OCI-LY7 (cell line): ENCODE data around the gene IRF3. TPM values are rescaled to one million over a fixed set of nuclear protein-coding genes. Genes with fewer than 3 reads are reported as not detected.

Experiments used
- BruUV-seq: library from RNA; stranded (reverse); fragments of 400-500 nt; replicated peaks from 2 replicates; lab custom pipeline; 2021; lab: Mats Ljungman, UMichigan
- CTCF ChIA-PET: fragments of 300-600 bp; sonication (Branson Sonifier 250); formaldehyde crosslinking; loops from one replicate; lab custom pipeline; 2022; ENCODE audit warnings: antibody characterized with exemption; ENCODE audit not compliant: unreplicated experiment; lab: Charles Lee
- POLR2A ChIA-PET: fragments of 300-600 bp; sonication (Branson Sonifier 250); formaldehyde crosslinking; loops from one replicate; lab custom pipeline; 2022; ENCODE audit warnings: antibody characterized with exemption; lab: Charles Lee
- DNase-seq: peaks from one replicate; pipeline ENCODE4 v3.0.0-alpha.2; 2015; ENCODE audit warnings: low spot score
- H2AFZ ChIP-seq: fragments of 200-600 bp; sonication (generic), shearing (Covaris generic); 2 replicates; pipeline ENCODE4 v1.6.1; 2014; ENCODE audit warnings: mild to moderate bottlenecking, antibody characterized with exemption, low read length, moderate library complexity
- H3K27ac ChIP-seq: fragments of 200-600 bp; sonication (generic); 2 replicates; pipeline ENCODE4 v1.5.1; 2014; ENCODE audit warnings: mixed run types, low read depth, mild to moderate bottlenecking, moderate library complexity, low read length, inconsistent platforms; ENCODE audit not compliant: poor library complexity, severe bottlenecking
- H3K36me3 ChIP-seq: fragments of 200-600 bp; sonication (generic); 2 replicates; pipeline ENCODE4 v1.6.1; 2014; ENCODE audit warnings: mild to moderate bottlenecking, antibody characterized with exemption, low read length, moderate library complexity, mixed read lengths; ENCODE audit not compliant: insufficient read depth
- H3K4me1 ChIP-seq: fragments of 200-600 bp; sonication (generic); 2 replicates; pipeline ENCODE4 v1.5.1; 2014; ENCODE audit warnings: mild to moderate bottlenecking, low read length; ENCODE audit not compliant: insufficient read depth, poor library complexity, severe bottlenecking
- H3K4me2 ChIP-seq: fragments of 200-600 bp; sonication (generic); 2 replicates; pipeline ENCODE4 v1.6.1; 2014; ENCODE audit warnings: mild to moderate bottlenecking, low read length
- H3K4me3 ChIP-seq: fragments of 200-600 bp; sonication (generic); 2 replicates; pipeline ENCODE4 v1.5.1; 2014; ENCODE audit warnings: mild to moderate bottlenecking, low read depth, low read length; ENCODE audit not compliant: poor library complexity, severe bottlenecking
- H3K79me2 ChIP-seq: fragments of 200-600 bp; sonication (generic); 2 replicates; pipeline ENCODE4 v1.6.1; 2016; ENCODE audit warnings: low read depth, mild to moderate bottlenecking, low read length, moderate library complexity, mixed read lengths; ENCODE audit not compliant: insufficient read depth
- H3K9me2 ChIP-seq: fragments of 200-600 bp; sonication (generic); 2 replicates; pipeline ENCODE4 v1.6.1; 2016; ENCODE audit warnings: mild to moderate bottlenecking, low read length, mixed read lengths; ENCODE audit not compliant: insufficient read depth
- H3K9me3 ChIP-seq: fragments of 200-600 bp; sonication (generic); 2 replicates; pipeline ENCODE4 v1.6.1; 2014; ENCODE audit warnings: mild to moderate bottlenecking, mixed run types, low read length, mixed read lengths
- H4K20me1 ChIP-seq: fragments of 200-600 bp; sonication (generic); 2 replicates; pipeline ENCODE4 v1.6.1; 2014; ENCODE audit warnings: mild to moderate bottlenecking, antibody characterized with exemption, low read length, moderate library complexity, mixed read lengths; ENCODE audit not compliant: insufficient read depth
- EZH2phosphoT487 ChIP-seq: fragments of 200-600 bp; sonication (generic); IDR thresholded peaks from 2 replicates; pipeline ENCODE4 v1.6.1; 2018; ENCODE audit warnings: low read depth, borderline replicate concordance, mild to moderate bottlenecking, mixed run types, antibody characterized with exemption, low read length, moderate library complexity, mixed read lengths
- intact Hi-C: fragments of 100-400 bp; cut with micrococcal nuclease; formaldehyde crosslinking; loops from one replicate; pipeline ENCODE4 v1.10.0; 2022; ENCODE audit not compliant: unreplicated experiment
- total RNA-seq, 2 experiments: library from RNA; depleted of rRNA in 1 of 2; stranded (reverse); fragments of >200 nt in 1 of 2; shearing (Covaris generic) in 1 of 2; gene quantifications; 2 replicates each; pipeline ENCODE4 v1.2.3, GENCODE V29; 2014 to 2022
- TF ChIP-seq, protein P1 (sequence below): fragments of 200-600 bp; sonication (generic); conservative IDR thresholded peaks from 2 replicates; pipeline ENCODE4 v1.5.1; 2014; ENCODE audit warnings: mild to moderate bottlenecking, antibody characterized with exemption, low read length, moderate library complexity, mixed read lengths

The IRF3 gene
- total RNA-seq, 2 experiments from 2014 or later, result 96.6 to 116 TPM

DNA sequence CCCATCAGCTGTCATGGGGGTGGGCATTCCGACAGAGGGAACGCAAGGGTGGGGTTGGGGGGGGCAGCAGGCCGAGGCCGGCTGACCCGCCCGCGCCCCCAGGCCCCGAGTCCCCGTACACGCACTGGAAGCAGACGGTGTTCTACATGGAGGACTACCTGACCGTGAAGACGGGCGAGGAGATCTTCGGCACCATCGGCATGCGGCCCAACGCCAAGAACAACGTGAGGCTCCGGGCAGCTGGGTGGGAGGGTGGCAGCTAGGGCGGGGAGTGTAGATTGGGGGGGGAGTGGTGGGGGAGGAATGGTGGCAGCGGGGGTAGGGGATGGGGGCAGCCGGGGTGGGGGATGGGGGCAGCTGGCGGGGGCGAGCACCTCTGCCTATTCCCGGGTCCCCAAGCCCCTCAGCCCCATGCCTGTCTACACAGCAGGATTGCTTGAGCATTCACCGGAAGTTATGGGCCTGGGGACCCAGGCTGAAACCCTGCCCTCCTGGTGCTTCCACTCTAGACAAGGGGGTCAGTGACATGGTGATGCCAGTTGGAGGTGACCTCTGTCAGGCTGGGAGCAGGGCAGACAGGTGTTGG is 20.9 kb upstream of the IRF3 start:
- Histone ChIP-seq H2AFZ (no peak overlapping the region), H3K9me2 (no peaks in the 10 kb centered on the region), H4K20me1 (0 out of 2 replicates have a peak, but pooled peaks cover 6% of the 10 kb centered on the region), H3K36me3 (peaks cover 93% of the 10 kb centered on the region), H3K4me2 (no peak overlapping the region), H3K4me1 (no peaks in the 10 kb centered on the region), H3K79me2 (peaks cover 11% of the 10 kb centered on the region; the same call in 1 of the 2 replicates), H3K27ac (no peak overlapping the region), H3K4me3 (no peak overlapping the region), H3K9me3 (no peaks in the 10 kb centered on the region)
- ChIA-PET CTCF (interaction anchor here (0.7 kb wide), 1 partner anchor 1391 kb away, joined by 3 read pairs; no protein-coding TSS in a partner anchor), POLR2A (no interaction called here)
- DNase-seq, result no peak
- intact Hi-C loops, result no loop called here
- TF ChIP-seq EZH2phosphoT487, result no peak
- TF ChIP-seq, protein P1, sequence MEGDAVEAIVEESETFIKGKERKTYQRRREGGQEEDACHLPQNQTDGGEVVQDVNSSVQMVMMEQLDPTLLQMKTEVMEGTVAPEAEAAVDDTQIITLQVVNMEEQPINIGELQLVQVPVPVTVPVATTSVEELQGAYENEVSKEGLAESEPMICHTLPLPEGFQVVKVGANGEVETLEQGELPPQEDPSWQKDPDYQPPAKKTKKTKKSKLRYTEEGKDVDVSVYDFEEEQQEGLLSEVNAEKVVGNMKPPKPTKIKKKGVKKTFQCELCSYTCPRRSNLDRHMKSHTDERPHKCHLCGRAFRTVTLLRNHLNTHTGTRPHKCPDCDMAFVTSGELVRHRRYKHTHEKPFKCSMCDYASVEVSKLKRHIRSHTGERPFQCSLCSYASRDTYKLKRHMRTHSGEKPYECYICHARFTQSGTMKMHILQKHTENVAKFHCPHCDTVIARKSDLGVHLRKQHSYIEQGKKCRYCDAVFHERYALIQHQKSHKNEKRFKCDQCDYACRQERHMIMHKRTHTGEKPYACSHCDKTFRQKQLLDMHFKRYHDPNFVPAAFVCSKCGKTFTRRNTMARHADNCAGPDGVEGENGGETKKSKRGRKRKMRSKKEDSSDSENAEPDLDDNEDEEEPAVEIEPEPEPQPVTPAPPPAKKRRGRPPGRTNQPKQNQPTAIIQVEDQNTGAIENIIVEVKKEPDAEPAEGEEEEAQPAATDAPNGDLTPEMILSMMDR, result no peak
- BruUV-seq, result no TSS peak

DNA sequence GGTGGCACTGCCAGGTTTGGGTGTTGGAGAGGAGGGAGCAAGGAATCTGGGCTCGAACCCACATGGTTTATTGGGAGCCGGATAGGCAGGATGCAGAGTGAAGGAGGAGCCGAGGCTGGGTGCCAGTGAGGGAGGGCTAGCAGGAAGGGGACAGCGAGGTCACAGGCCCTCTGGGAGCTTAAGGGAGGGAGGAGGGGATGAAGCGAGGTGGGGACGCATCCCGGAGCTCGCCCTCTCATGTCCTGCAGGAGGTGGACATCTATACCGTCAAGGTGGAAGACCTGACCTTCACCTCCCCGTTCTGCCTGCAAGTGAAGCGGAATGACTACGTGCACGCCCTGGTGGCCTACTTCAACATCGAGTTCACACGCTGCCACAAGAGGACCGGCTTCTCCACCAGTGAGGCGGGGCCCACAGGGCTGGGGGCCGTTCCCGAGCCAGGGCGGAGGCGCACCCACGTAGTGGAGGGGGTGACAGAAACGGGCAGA is 20.2 kb upstream of the IRF3 start:
- no peak overlapping the region for H3K4me3 ChIP-seq
- BruUV-seq, result no TSS peak
- TF ChIP-seq, protein P1, result no peak
- no peak for TF ChIP-seq EZH2phosphoT487
- intact Hi-C loops, result no loop called here
- DNase-seq, result no peak
- ChIA-PET POLR2A (no interaction called here), CTCF (no interaction called here)
- H3K4me2 ChIP-seq, result no peak overlapping the region
- peaks cover 18% of the 10 kb centered on the region for H3K79me2 ChIP-seq
- no peak overlapping the region for H3K27ac ChIP-seq
- 0 out of 2 replicates have a peak, but pooled peaks cover 6% of the 10 kb centered on the region for H4K20me1 ChIP-seq
- peaks cover 98% of the 10 kb centered on the region for H3K36me3 ChIP-seq
- H3K9me3 ChIP-seq, result no peaks in the 10 kb centered on the region
- H3K4me1 ChIP-seq, result peaks cover 4% of the 10 kb centered on the region
- no peaks in the 10 kb centered on the region for H3K9me2 ChIP-seq
- no peak overlapping the region for H2AFZ ChIP-seq

DNA sequence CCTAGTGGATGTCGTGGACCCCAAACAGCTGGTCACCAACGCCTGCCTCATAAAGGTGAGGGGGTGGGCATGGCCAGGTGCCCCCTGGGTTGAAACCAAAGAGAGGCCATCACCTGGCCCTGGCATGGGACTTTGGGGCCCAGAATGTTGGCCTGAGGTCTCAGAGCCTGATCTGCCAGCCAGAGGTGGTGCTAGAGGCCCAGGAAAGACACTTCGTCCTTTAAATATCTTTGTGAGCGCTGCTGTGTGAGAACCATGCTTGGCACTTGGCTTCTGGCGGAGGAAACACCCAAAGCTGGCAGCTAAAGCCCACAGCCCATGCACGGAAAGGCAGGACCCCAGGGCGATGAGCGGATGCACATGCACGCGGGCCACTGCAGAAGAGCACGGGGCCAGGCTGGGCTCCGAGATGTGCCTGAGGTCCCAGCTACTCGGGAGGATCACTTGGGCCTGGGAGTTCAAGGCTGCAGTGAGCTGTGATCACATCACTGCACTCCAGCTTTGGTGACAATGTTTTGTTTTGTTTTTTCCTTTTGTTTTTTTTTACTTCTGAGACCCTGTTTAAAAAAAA is 19.4 kb upstream of the IRF3 start:
- H3K9me3 ChIP-seq, result no peaks in the 10 kb centered on the region
- CTCF ChIA-PET, result no interaction called here
- intact Hi-C loops, result no loop called here
- H3K4me3 ChIP-seq, result no peak overlapping the region
- peaks cover 11% of the 10 kb centered on the region for H3K4me1 ChIP-seq
- 0 out of 2 replicates have a peak, but pooled peaks cover 6% of the 10 kb centered on the region for H4K20me1 ChIP-seq
- H3K4me2 ChIP-seq, result no peak overlapping the region
- peaks cover 97% of the 10 kb centered on the region for H3K36me3 ChIP-seq
- no peak overlapping the region for H3K27ac ChIP-seq
- DNase-seq, result no peak
- POLR2A ChIA-PET, result no interaction called here
- TF ChIP-seq EZH2phosphoT487, result no peak
- TF ChIP-seq, protein P1, result no peak
- H2AFZ ChIP-seq, result no peak overlapping the region
- no peaks in the 10 kb centered on the region for H3K9me2 ChIP-seq
- peaks cover 26% of the 10 kb centered on the region for H3K79me2 ChIP-seq
- no TSS peak for BruUV-seq
